Measurements from ENCODE around the gene SERGEF. TPM values are rescaled to one million over a fixed set of nuclear protein-coding genes. Genes with fewer than 3 reads are reported as not detected.

Gene SERGEF
- total and polyA plus RNA-seq, 4 donors: 43.1 to 137 (median 72.8) TPM

DNA sequence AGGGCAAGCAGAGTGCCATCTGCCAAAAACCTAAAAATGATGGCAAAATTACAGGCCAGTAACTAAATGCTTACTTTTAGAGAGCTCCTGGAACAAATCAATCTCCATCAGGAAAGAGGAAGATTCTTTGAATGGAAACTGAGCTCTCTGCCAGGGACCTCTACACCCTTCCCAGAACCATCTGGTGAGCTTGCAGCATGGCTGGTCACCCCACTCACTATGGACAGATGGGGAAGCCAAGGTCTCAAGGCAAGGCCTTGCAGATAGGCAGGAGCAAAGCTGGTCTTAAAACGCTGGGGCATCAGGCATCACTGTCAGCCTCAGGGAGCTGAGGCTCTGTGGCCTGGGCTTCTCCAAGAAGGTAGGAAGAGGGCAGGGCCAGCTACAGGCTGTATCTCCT is 36.2 kb downstream of the SERGEF start:
- ATAC-seq (ENCODE audit: low FRiP score): no peak
- intact Hi-C loops (cut with DNase I): loop anchor here in 1 of 2 donors (10.0 kb wide), 1 partner anchor 212 kb away; no protein-coding TSS in a partner anchor
- 79 to 82% methylated on average over 1 of the region's 1 CpG for WGBS, 2 donors

DNA sequence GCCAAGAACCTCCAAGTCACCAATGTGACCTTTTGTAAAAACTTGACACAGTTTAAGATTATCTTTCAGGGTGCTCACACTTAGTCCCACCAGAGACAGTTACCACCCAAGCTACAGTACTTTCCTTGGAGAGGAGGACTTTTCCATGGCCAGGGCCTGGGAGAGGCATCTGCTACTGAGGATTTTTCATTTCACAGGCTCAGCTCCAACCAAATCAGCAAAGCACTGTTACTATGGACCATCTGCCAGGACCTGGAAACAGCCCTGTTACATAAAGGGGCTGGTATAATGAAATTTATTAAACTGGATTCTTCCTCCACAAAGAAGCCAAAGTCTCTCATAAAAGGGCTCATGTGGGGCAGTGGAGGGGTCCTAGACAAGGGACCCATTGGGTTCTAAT is 38.6 kb downstream of the SERGEF start:
- no peak overlapping the region for H3K4me3 ChIP-seq (ENCODE audit: low read length in 2 of 2)
- ATAC-seq (ENCODE audit: low FRiP score): no peak
- intact Hi-C loops (cut with DNase I): loop anchor here in 1 of 2 donors (5.0 to 10.0 kb wide), 2 partner anchors 209 to 377 kb away; no protein-coding TSS in a partner anchor
- peaks cover 0 to 4% of the 10 kb centered on the region in 2 donors for H3K36me3 ChIP-seq (ENCODE audit: control insufficient read depth in 1 of 2, insufficient read depth in 2 of 2, low read length in 1 of 2)
- DNase-seq: no peak
- H3K27ac ChIP-seq (ENCODE audit: low read depth in 1 of 2, low read length in 2 of 2): no peak overlapping the region
- no peaks in the 10 kb centered on the region for H3K27me3 ChIP-seq (ENCODE audit: control insufficient read depth in 1 of 2, insufficient read depth in 2 of 2, low read length in 1 of 2)
- no peaks in the 10 kb centered on the region for H3K9me3 ChIP-seq (ENCODE audit: control insufficient read depth, low read length)
- no peaks in the 10 kb centered on the region for H3K4me1 ChIP-seq (ENCODE audit: control insufficient read depth in 1 of 2, insufficient read depth in 2 of 2, low read length in 2 of 2)

More for the DNA sequence above, 36.2 kb downstream of the SERGEF start:
- H3K4me3 ChIP-seq (ENCODE audit: low read length in 2 of 2): no peak overlapping the region
- no peak overlapping the region for H3K27ac ChIP-seq (ENCODE audit: low read depth in 1 of 2, low read length in 2 of 2)
- no peaks in the 10 kb centered on the region for H3K9me3 ChIP-seq (ENCODE audit: control insufficient read depth, low read length)
- peaks cover 2 to 4% of the 10 kb centered on the region in 2 donors for H3K36me3 ChIP-seq (ENCODE audit: control insufficient read depth in 1 of 2, insufficient read depth in 2 of 2, low read length in 1 of 2)
- no peaks in the 10 kb centered on the region for H3K4me1 ChIP-seq (ENCODE audit: control insufficient read depth in 1 of 2, insufficient read depth in 2 of 2, low read length in 2 of 2)
- no peaks in the 10 kb centered on the region for H3K27me3 ChIP-seq (ENCODE audit: control insufficient read depth in 1 of 2, insufficient read depth in 2 of 2, low read length in 1 of 2)
- DNase-seq: no peak

DNA sequence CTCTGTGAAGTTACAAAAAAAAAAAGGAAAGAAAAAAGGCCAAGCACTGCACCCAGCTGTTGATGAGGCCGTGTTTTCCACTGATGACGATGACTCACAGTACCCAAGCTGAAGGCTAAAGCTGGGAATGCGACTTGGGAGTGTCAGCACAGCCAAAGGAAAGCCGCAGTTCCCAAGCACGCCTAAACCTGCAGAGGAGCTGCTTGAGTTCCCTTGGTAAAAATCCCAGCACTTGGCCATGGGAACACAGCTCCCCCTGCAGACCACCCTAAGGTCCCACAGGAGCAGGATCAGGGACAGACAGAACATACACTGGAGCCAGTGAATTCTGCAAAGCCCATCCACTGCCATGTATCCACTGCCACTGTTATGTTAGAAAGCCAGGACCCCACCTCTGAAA is 39.9 kb downstream of the SERGEF start:
- 8 to 9% methylated on average over 5 of the region's 5 CpGs for WGBS, 2 donors
- peak; percentile 77 for ATAC-seq (ENCODE audit: low FRiP score)
- no peaks in the 10 kb centered on the region for H3K36me3 ChIP-seq (ENCODE audit: control insufficient read depth in 1 of 2, insufficient read depth in 2 of 2, low read length in 1 of 2)
- DNase-seq: peak; percentile 75 to 76
- H3K4me1 ChIP-seq (ENCODE audit: control insufficient read depth in 1 of 2, insufficient read depth in 2 of 2, low read length in 2 of 2): no peaks in the 10 kb centered on the region
- intact Hi-C loops (cut with DNase I): loop anchor here in 1 of 2 donors (5.0 to 10.0 kb wide), 2 partner anchors 208 to 376 kb away; no protein-coding TSS in a partner anchor
- no peak overlapping the region for H3K4me3 ChIP-seq (ENCODE audit: low read length in 2 of 2)
- no peak overlapping the region for H3K27ac ChIP-seq (ENCODE audit: low read depth in 1 of 2, low read length in 2 of 2)
- H3K9me3 ChIP-seq (ENCODE audit: control insufficient read depth, low read length): no peaks in the 10 kb centered on the region
- H3K27me3 ChIP-seq (ENCODE audit: control insufficient read depth in 1 of 2, insufficient read depth in 2 of 2, low read length in 1 of 2): no peaks in the 10 kb centered on the region

DNA sequence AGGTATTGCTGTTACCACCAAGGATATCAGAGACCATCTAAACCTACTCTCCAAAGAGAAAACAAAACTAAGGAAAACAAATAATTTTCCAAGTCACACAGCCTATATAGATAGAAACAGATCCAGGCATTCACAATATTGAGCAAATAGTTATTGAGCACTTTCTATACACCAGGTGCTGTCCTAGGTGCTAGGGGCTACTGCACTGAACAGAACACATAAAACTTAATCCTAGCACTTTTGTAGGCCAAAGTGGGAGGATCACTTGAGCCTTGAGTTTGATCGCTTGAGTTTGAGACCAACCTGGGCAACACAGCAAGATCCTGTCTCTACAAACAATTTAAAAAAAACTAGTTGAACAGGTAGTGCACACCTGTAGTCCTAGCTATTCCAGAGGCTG is 44.6 kb downstream of the SERGEF start:
- DNase-seq: no peak
- H3K36me3 ChIP-seq (ENCODE audit: control insufficient read depth in 1 of 2, insufficient read depth in 2 of 2, low read length in 1 of 2): peaks cover 0 to 2% of the 10 kb centered on the region in 2 donors
- 99 to 100% methylated on average over 1 of the region's 1 CpG for WGBS, 2 donors
- H3K27me3 ChIP-seq (ENCODE audit: control insufficient read depth in 1 of 2, insufficient read depth in 2 of 2, low read length in 1 of 2): no peaks in the 10 kb centered on the region
- H3K9me3 ChIP-seq (ENCODE audit: control insufficient read depth, low read length): no peaks in the 10 kb centered on the region
- intact Hi-C loops (cut with DNase I): no loop called here
- no peak overlapping the region for H3K27ac ChIP-seq (ENCODE audit: low read depth in 1 of 2, low read length in 2 of 2)
- H3K4me1 ChIP-seq (ENCODE audit: control insufficient read depth in 1 of 2, insufficient read depth in 2 of 2, low read length in 2 of 2): no peaks in the 10 kb centered on the region
- ATAC-seq (ENCODE audit: low FRiP score): no peak
- no peak overlapping the region for H3K4me3 ChIP-seq (ENCODE audit: low read length in 2 of 2)

DNA sequence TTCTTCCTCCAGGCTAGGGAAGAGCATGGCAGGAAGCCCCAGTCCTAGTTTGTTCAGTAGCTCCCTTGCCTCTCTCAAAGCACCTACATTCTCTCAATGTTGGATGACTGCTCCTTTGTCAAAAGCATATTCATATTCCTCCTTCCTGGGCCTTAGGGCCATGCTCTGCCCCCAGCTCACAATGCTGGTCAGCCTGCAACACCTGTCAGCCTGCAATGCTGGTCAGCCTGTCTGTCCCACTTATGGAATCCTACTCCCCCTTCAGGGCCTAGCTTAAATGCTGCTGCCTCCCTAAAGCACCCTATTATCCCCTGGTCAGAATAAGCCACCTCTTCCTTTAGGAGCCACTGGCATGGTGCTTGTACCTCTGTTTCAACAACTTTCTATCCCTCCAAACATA is 45.2 kb downstream of the SERGEF start:
- H3K4me1 ChIP-seq (ENCODE audit: control insufficient read depth in 1 of 2, insufficient read depth in 2 of 2, low read length in 2 of 2): no peaks in the 10 kb centered on the region
- intact Hi-C loops (cut with DNase I): no loop called here
- DNase-seq: no peak
- no peaks in the 10 kb centered on the region for H3K27me3 ChIP-seq (ENCODE audit: control insufficient read depth in 1 of 2, insufficient read depth in 2 of 2, low read length in 1 of 2)
- no peak overlapping the region for H3K27ac ChIP-seq (ENCODE audit: low read depth in 1 of 2, low read length in 2 of 2)
- H3K36me3 ChIP-seq (ENCODE audit: control insufficient read depth in 1 of 2, insufficient read depth in 2 of 2, low read length in 1 of 2): peaks cover 0 to 2% of the 10 kb centered on the region in 2 donors
- ATAC-seq (ENCODE audit: low FRiP score): no peak
- H3K9me3 ChIP-seq (ENCODE audit: control insufficient read depth, low read length): no peaks in the 10 kb centered on the region
- H3K4me3 ChIP-seq (ENCODE audit: low read length in 2 of 2): no peak overlapping the region

DNA sequence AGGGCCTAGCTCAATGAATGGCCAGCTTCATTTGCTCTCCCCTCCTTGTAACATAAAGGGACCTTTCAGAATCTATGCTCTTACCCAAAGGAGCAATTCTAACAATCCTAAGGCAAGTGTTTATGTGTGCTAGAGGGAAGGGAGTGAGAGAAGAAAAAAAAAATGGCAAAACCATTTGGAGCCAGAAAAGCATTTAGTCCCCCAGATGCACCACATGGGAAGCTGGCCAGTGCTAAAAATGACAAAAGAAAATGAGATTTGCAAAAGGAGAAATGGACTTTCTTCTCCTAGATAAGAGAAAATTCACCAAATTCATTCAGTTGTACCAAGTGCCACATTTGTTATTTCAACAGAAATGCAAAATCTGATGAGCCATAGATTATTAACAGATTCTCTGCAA is 52.8 kb downstream of the SERGEF start:
- Histone ChIP-seq H3K27ac (ENCODE audit: low read depth in 1 of 2, low read length in 2 of 2) (no peak overlapping the region), H3K4me1 (ENCODE audit: control insufficient read depth in 1 of 2, insufficient read depth in 2 of 2, low read length in 2 of 2) (peaks cover 0 to 2% of the 10 kb centered on the region in 2 donors), H3K4me3 (ENCODE audit: low read length in 2 of 2) (no peak overlapping the region), H3K27me3 (ENCODE audit: control insufficient read depth in 1 of 2, insufficient read depth in 2 of 2, low read length in 1 of 2) (no peaks in the 10 kb centered on the region), H3K36me3 (ENCODE audit: control insufficient read depth in 1 of 2, insufficient read depth in 2 of 2, low read length in 1 of 2) (peaks cover 0 to 2% of the 10 kb centered on the region in 2 donors), H3K9me3 (ENCODE audit: control insufficient read depth, low read length) (no peaks in the 10 kb centered on the region)
- intact Hi-C loops (cut with DNase I): no loop called here
- no peak for ATAC-seq (ENCODE audit: low FRiP score)
- no peak for DNase-seq

DNA sequence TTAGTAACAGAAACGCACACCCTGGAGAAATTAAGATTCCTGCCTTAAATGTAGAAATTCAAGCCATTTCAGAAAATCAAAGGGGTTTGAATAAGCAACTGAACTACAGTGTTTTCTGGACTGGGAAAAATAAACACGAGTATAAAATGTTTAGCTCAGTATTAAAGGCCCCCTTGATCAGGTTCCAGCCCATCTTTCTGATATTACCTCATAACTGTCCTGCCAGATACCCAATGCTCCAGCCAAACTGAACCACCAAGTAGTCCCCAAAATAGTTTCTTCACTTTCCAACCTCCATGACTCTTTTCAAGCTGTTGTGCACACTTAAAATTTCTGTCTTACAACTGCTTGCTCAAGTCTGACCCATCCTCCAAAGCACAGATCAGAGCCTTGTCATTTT is 54.4 kb downstream of the SERGEF start:
- no peak overlapping the region for H3K4me3 ChIP-seq (ENCODE audit: low read length in 2 of 2)
- WGBS, 2 donors: 68 to 69% methylated on average over 2 of the region's 2 CpGs
- H3K27ac ChIP-seq (ENCODE audit: low read depth in 1 of 2, low read length in 2 of 2): no peak overlapping the region
- H3K27me3 ChIP-seq (ENCODE audit: control insufficient read depth in 1 of 2, insufficient read depth in 2 of 2, low read length in 1 of 2): no peaks in the 10 kb centered on the region
- DNase-seq (no peak), ATAC-seq (ENCODE audit: low FRiP score) (no peak)
- H3K9me3 ChIP-seq (ENCODE audit: control insufficient read depth, low read length): no peaks in the 10 kb centered on the region
- intact Hi-C loops (cut with DNase I): loop anchor here in 1 of 2 donors (5.0 kb wide), 1 partner anchor 146 kb away; no protein-coding TSS in a partner anchor
- peaks cover 0 to 2% of the 10 kb centered on the region in 2 donors for H3K36me3 ChIP-seq (ENCODE audit: control insufficient read depth in 1 of 2, insufficient read depth in 2 of 2, low read length in 1 of 2)
- peaks cover 0 to 6% of the 10 kb centered on the region in 2 donors for H3K4me1 ChIP-seq (ENCODE audit: control insufficient read depth in 1 of 2, insufficient read depth in 2 of 2, low read length in 2 of 2)

DNA sequence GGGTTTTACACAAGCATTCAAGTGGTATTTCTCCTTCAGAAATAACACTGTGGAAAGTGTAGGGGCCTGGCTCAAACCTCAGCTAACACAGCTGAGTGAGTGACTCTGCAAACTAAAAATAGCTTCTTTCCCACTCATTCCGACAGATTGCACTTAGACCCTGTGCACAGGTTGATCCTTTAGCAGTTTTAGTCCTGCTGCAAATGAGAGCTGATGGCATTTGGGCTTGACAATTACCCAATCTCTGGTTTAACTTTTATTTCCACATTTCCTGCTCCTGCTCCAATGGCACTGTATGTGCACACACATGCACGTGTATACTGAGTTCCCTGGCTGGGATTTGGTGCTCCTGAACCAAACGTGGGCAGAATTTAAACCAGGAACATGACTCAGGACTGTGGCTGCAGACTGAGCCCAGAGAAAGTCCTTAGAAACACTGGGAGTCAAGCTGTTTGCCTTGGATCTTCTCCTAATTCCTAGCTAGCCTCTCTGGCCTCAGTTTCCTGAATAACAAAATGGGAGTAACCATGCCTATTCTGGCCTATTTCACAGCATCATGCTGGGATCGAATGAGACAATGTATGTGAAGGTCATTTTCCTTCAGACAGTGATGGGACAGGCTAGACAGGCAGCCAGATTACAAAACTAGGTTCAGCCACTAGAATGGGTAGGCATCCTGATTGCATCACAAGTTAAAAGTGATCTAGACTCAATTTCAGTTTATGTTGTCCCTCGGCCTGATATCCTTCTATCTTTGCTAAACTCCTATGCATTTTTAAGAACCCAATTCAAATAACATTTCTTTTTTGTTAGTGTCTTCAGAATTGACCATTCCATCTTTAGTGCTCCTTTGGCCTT is 58.2 kb downstream of the SERGEF start:
- peaks cover 0 to 1% of the 10 kb centered on the region in 2 donors for H3K36me3 ChIP-seq (ENCODE audit: control insufficient read depth in 1 of 2, insufficient read depth in 2 of 2, low read length in 1 of 2)
- 19% methylated on average over 5 of the region's 5 CpGs for WGBS, 2 donors
- ATAC-seq (ENCODE audit: low FRiP score) (peak; percentile 53), DNase-seq (no peak)
- peaks cover 0 to 4% of the 10 kb centered on the region in 2 donors for H3K4me1 ChIP-seq (ENCODE audit: control insufficient read depth in 1 of 2, insufficient read depth in 2 of 2, low read length in 2 of 2)
- H3K27me3 ChIP-seq (ENCODE audit: control insufficient read depth in 1 of 2, insufficient read depth in 2 of 2, low read length in 1 of 2): no peaks in the 10 kb centered on the region
- H3K4me3 ChIP-seq (ENCODE audit: low read length in 2 of 2): no peak overlapping the region
- peak overlapping the region; percentile 43 to 79 for H3K27ac ChIP-seq (ENCODE audit: low read depth in 1 of 2, low read length in 2 of 2)
- H3K9me3 ChIP-seq (ENCODE audit: control insufficient read depth, low read length): no peaks in the 10 kb centered on the region
- intact Hi-C loops (cut with DNase I): loop anchor here in 1 of 2 donors (5.0 kb wide), 1 partner anchor 142 kb away; no protein-coding TSS in a partner anchor

DNA sequence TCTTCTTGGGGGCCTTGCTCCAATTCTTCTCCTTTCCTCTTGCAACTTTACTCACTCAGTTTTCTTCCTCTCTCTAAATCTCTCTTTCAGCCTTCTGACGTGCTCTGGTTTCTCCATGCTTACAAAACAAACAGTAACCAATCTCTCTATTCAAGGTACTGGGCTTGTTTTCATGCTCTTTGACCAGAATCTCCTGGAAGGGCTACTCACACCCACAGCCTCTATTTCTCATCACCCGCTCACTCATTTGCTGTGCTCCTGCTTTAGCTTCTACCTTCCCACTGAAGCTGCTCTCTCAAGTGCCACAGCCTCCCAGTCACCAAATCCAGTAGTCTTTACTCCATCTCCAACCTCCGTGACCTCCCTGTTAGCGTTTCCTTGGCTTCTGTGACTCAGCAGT is 60.4 kb downstream of the SERGEF start:
- H3K4me1 ChIP-seq (ENCODE audit: control insufficient read depth in 1 of 2, insufficient read depth in 2 of 2, low read length in 2 of 2): peaks cover 0 to 4% of the 10 kb centered on the region in 2 donors
- H3K36me3 ChIP-seq (ENCODE audit: control insufficient read depth in 1 of 2, insufficient read depth in 2 of 2, low read length in 1 of 2): peaks cover 0 to 2% of the 10 kb centered on the region in 2 donors

More for the DNA sequence above, 60.4 kb downstream of the SERGEF start:
- H3K27ac ChIP-seq (ENCODE audit: low read depth in 1 of 2, low read length in 2 of 2): no peak overlapping the region
- no peak overlapping the region for H3K4me3 ChIP-seq (ENCODE audit: low read length in 2 of 2)
- H3K9me3 ChIP-seq (ENCODE audit: control insufficient read depth, low read length): no peaks in the 10 kb centered on the region
- intact Hi-C loops (cut with DNase I): no loop called here
- DNase-seq (no peak), ATAC-seq (ENCODE audit: low FRiP score) (no peak)
- no peaks in the 10 kb centered on the region for H3K27me3 ChIP-seq (ENCODE audit: control insufficient read depth in 1 of 2, insufficient read depth in 2 of 2, low read length in 1 of 2)
- WGBS, 2 donors: 90% methylated on average over 4 of the region's 4 CpGs
